H1 (cell line): Measurements from ENCODE around the gene AMOTL2.

Experiments
- CEBPB ChIP-seq: IDR thresholded peaks from 2 replicates; pipeline ENCODE4 v1.6.1; 2012; ENCODE audit warnings: low read depth, low read length
- CHD2 ChIP-seq: IDR thresholded peaks from 2 replicates; pipeline ENCODE4 v1.6.1; 2012; ENCODE audit warnings: low read length, improper control_type of control experiment
- CTCF ChIP-seq, 3 experiments: IDR thresholded peaks; 1 replicate in 2 of 3; 2 replicates in 1 of 3; pipeline versions ENCODE4 v1.5.1 to v1.6.1; 2011; ENCODE audit warnings: low read length in 3 of 3, mild to moderate bottlenecking in 3 of 3, inconsistent platforms in 2 of 3, low read depth in 1 of 3, moderate library complexity in 1 of 3; ENCODE audit not compliant: insufficient read depth in 1 of 3; ENCODE audit errors: control extremely low read depth in 1 of 3
- JUND ChIP-seq: IDR thresholded peaks from 2 replicates; pipeline ENCODE4 v1.6.1; 2011; ENCODE audit warnings: mild to moderate bottlenecking, improper control_type of control experiment, low read length
- MAFK ChIP-seq: IDR thresholded peaks from 2 replicates; pipeline ENCODE4 v1.6.1; 2012; ENCODE audit warnings: low read depth, mild to moderate bottlenecking, improper control_type of control experiment, low read length
- POLR2A ChIP-seq, 2 experiments: IDR thresholded peaks; 1 replicate in 1 of 2; 2 replicates in 1 of 2; pipeline ENCODE4 v1.6.1; 2011; ENCODE audit warnings: low read depth in 2 of 2, low read length in 2 of 2, mild to moderate bottlenecking in 2 of 2; ENCODE audit errors: control extremely low read depth in 1 of 2
- POLR2AphosphoS5 ChIP-seq: IDR thresholded peaks from 2 replicates; pipeline ENCODE4 v1.6.1; 2011; ENCODE audit warnings: low read depth, low read length
- TAF1 ChIP-seq: IDR thresholded peaks from 2 replicates; pipeline ENCODE4 v1.6.1; 2011; ENCODE audit warnings: mild to moderate bottlenecking, low read depth, low read length
- TBP ChIP-seq: IDR thresholded peaks from 2 replicates; pipeline ENCODE4 v1.6.1; 2011; ENCODE audit warnings: low read depth, low read length, improper control_type of control experiment
- USF2 ChIP-seq: IDR thresholded peaks from 2 replicates; pipeline ENCODE4 v1.6.1; 2011; ENCODE audit warnings: low read length, improper control_type of control experiment
- YY1 ChIP-seq: IDR thresholded peaks from 2 replicates; pipeline ENCODE4 v1.6.1; 2011; ENCODE audit warnings: low read depth, mild to moderate bottlenecking, low read length

- TF ChIP-seq CTCF (IDR thresholded peaks at IDR 0.05; ENCODE audit: control extremely low read depth in 1 of 3, insufficient read depth in 1 of 3, low read depth in 1 of 3, low read length in 3 of 3) (no peak), CEBPB (no peak), MAFK (no peak), USF2 (no peak), POLR2AphosphoS5 (no peak; the same call in 1 of the 2 replicates), POLR2A (IDR thresholded peaks at IDR 0.05; ENCODE audit: control extremely low read depth in 1 of 2, low read depth in 2 of 2, low read length in 2 of 2) (no peak), TBP (no peak), JUND (no peak), CHD2 (no peak), YY1 (no peak), TAF1 (no peak)
Observed at GRCh38 chr3:134362670-134363380, 11.4 kb downstream of the AMOTL2 start.
